ENCODE data around the gene GSK3B.

Gene GSK3B

DNA sequence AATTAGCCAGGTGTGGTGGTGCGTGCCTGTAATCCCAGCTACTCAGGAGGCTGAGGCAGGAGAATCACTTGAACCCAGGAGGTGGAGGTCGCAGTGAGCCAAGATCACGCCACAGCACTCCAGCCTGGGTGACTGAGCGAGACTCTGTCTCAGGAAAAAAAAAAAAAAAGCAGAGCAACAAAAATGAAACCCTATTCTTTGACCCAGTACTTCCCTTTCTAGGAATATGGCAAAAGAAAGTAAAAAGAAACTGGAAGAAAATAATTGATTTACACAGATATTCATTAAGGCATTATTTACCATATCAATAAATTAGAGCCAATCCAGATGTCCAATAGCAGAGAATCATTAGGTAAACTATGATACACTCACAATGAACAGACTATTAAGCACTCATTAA, 67.0 kb downstream of the GSK3B start:
- Histone ChIP-seq H3K4me3 (ENCODE audit: low read length) (no peak overlapping the region), H3K36me3 (replicated peaks; ENCODE audit: insufficient read depth, low read length) (no peaks in the 10 kb centered on the region), H3K9me2 (replicated peaks; ENCODE audit: insufficient read depth, low read length) (no peaks in the 10 kb centered on the region), H4K20me1 (ENCODE audit: insufficient read depth, low read length) (peaks cover 51% of the 10 kb centered on the region), H3K27ac (ENCODE audit: low read length) (no peak overlapping the region), H3F3A (ENCODE audit: insufficient read depth, low read length) (no peaks in the 10 kb centered on the region), H3K9ac (ENCODE audit: low read length) (no peak overlapping the region), H3K4me2 (ENCODE audit: low read depth, low read length) (no peak overlapping the region), H3K79me2 (ENCODE audit: low read length) (peaks cover 100% of the 10 kb centered on the region), H3K27me3 (replicated peaks; ENCODE audit: insufficient read depth, low read length) (no peaks in the 10 kb centered on the region), H3K9me3 (replicated peaks; ENCODE audit: insufficient read depth, low read length) (no peaks in the 10 kb centered on the region), H3K4me1 (ENCODE audit: low read length) (peaks cover 10% of the 10 kb centered on the region), H2AFZ (ENCODE audit: low read length) (no peak overlapping the region)
- no peak for DNase-seq
- no peak for TF ChIP-seq EZH2phosphoT487 (IDR thresholded peaks at IDR 0.05; ENCODE audit: low read length)
- TF ChIP-seq EZH2 (optimal IDR thresholded peaks at IDR 0.05; ENCODE audit: low read depth, low read length), result no peak
- TF ChIP-seq, protein P1, sequence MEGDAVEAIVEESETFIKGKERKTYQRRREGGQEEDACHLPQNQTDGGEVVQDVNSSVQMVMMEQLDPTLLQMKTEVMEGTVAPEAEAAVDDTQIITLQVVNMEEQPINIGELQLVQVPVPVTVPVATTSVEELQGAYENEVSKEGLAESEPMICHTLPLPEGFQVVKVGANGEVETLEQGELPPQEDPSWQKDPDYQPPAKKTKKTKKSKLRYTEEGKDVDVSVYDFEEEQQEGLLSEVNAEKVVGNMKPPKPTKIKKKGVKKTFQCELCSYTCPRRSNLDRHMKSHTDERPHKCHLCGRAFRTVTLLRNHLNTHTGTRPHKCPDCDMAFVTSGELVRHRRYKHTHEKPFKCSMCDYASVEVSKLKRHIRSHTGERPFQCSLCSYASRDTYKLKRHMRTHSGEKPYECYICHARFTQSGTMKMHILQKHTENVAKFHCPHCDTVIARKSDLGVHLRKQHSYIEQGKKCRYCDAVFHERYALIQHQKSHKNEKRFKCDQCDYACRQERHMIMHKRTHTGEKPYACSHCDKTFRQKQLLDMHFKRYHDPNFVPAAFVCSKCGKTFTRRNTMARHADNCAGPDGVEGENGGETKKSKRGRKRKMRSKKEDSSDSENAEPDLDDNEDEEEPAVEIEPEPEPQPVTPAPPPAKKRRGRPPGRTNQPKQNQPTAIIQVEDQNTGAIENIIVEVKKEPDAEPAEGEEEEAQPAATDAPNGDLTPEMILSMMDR (IDR thresholded peaks at IDR 0.05; ENCODE audit: low read length), result no peak

DNA sequence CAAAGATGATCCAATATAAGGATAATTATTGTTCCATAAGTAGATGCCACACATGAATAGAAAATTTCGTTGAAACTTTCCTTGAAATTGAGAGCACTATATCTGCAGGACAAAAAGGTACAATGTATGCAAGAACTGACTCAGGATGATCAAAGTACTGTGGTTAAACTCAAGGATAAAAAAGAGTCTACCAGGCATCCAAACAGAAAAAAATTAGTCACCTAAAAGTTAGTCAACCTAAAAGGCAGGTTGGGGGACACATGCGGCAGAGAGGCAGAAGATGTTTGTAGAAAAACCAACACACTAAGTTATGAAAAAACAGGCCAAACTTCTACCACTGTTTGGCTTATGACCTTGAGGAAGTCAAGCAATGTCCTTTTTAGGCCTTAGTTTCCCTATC, 68.7 kb downstream of the GSK3B start:
- DNase-seq, result no peak
- no peaks in the 10 kb centered on the region for H3K9me3 ChIP-seq (replicated peaks; ENCODE audit: insufficient read depth, low read length)
- H3K27me3 ChIP-seq (replicated peaks; ENCODE audit: insufficient read depth, low read length), result no peaks in the 10 kb centered on the region
- H3K9me2 ChIP-seq (replicated peaks; ENCODE audit: insufficient read depth, low read length), result no peaks in the 10 kb centered on the region
- no peak overlapping the region for H3K27ac ChIP-seq (ENCODE audit: low read length)
- no peak overlapping the region for H2AFZ ChIP-seq (ENCODE audit: low read length)
- H3K4me3 ChIP-seq (ENCODE audit: low read length), result no peak overlapping the region
- no peaks in the 10 kb centered on the region for H3F3A ChIP-seq (ENCODE audit: insufficient read depth, low read length)
- peaks cover 39% of the 10 kb centered on the region for H4K20me1 ChIP-seq (ENCODE audit: insufficient read depth, low read length)
- peaks cover 14% of the 10 kb centered on the region for H3K4me1 ChIP-seq (ENCODE audit: low read length)
- H3K79me2 ChIP-seq (ENCODE audit: low read length), result peaks cover 99% of the 10 kb centered on the region
- no peaks in the 10 kb centered on the region for H3K36me3 ChIP-seq (replicated peaks; ENCODE audit: insufficient read depth, low read length)
- TF ChIP-seq, protein P1 (IDR thresholded peaks at IDR 0.05; ENCODE audit: low read length), result no peak
- TF ChIP-seq EZH2phosphoT487 (IDR thresholded peaks at IDR 0.05; ENCODE audit: low read length), result no peak
- no peak for TF ChIP-seq EZH2 (optimal IDR thresholded peaks at IDR 0.05; ENCODE audit: low read depth, low read length)
- no peak overlapping the region for H3K9ac ChIP-seq (ENCODE audit: low read length)
- H3K4me2 ChIP-seq (ENCODE audit: low read depth, low read length), result no peak overlapping the region

DNA sequence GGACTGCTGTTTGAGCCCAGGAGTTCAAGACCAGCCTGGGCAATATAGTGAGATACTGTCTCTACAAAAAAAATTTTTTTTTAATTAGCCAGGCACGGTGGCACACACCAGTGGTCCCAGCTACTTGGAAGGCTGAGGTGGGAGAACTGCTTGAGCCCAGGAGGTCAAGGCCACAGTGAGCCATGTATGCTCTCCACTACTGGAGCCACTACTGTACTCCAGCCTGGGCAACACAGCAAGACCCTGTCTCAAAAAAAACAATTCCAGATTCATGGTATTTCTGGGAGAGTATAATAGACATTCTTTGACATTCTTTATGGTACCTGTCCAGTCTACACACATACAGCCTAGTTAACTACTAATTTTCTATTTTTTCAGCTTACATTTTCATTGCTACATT, 70.1 kb downstream of the GSK3B start:
- H3K4me3 ChIP-seq (ENCODE audit: low read length), result no peak overlapping the region
- H3K36me3 ChIP-seq (replicated peaks; ENCODE audit: insufficient read depth, low read length), result no peaks in the 10 kb centered on the region
- H3K27me3 ChIP-seq (replicated peaks; ENCODE audit: insufficient read depth, low read length), result no peaks in the 10 kb centered on the region
- peaks cover 9% of the 10 kb centered on the region; the same call in 1 of the 2 replicates for H3K4me1 ChIP-seq (ENCODE audit: low read length)
- H3F3A ChIP-seq (ENCODE audit: insufficient read depth, low read length), result no peaks in the 10 kb centered on the region
- H3K4me2 ChIP-seq (ENCODE audit: low read depth, low read length), result no peak overlapping the region
- peaks cover 99% of the 10 kb centered on the region for H3K79me2 ChIP-seq (ENCODE audit: low read length)
- H3K9me3 ChIP-seq (replicated peaks; ENCODE audit: insufficient read depth, low read length), result no peaks in the 10 kb centered on the region
- no peaks in the 10 kb centered on the region for H3K9me2 ChIP-seq (replicated peaks; ENCODE audit: insufficient read depth, low read length)
- no peak overlapping the region for H3K27ac ChIP-seq (ENCODE audit: low read length)
- TF ChIP-seq, protein P1 (IDR thresholded peaks at IDR 0.05; ENCODE audit: low read length), result no peak
- TF ChIP-seq EZH2phosphoT487 (IDR thresholded peaks at IDR 0.05; ENCODE audit: low read length), result no peak
- no peak for TF ChIP-seq EZH2 (optimal IDR thresholded peaks at IDR 0.05; ENCODE audit: low read depth, low read length)
- H2AFZ ChIP-seq (ENCODE audit: low read length), result no peak overlapping the region
- peaks cover 33% of the 10 kb centered on the region for H4K20me1 ChIP-seq (ENCODE audit: insufficient read depth, low read length)
- no peak overlapping the region for H3K9ac ChIP-seq (ENCODE audit: low read length)
- no peak for DNase-seq
